ENCODE results near the gene ZNF337. TPM values are rescaled to one million over a fixed set of nuclear protein-coding genes. Genes with fewer than 3 reads are reported as not detected.
"Not testable (repeated sequence)": the region's sequence is repeated elsewhere in the genome, so short reads cannot be mapped to it uniquely, and the experiment has no call there.

The ZNF337 gene
- total RNA-seq, 1 donor from 2014 or later: 13.0 TPM

DNA sequence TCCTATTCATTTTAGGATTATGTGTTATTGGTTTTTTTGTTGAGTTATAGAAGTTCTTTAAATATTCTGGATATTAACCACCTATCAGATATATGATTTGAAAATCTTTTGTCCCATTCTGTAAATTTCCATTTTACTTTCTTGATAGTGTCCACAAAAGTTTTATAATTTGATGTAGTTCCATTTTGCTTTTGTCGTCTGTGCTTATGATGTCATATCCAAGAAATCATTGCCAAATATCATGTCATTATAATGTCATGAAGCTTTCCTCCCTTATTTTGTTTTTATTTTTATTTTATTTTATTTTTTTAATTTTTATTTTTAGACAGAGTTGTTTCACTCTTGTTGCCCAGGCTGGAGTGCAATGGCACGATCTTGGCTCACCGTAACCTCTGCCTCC is 51.8 kb downstream of the ZNF337 start:
- no peak for DNase-seq (ENCODE audit: low read depth)
- no peaks in the 10 kb centered on the region for H3K27me3 ChIP-seq (ENCODE audit: control insufficient read depth, insufficient read depth, low read length)
- no peak for TF ChIP-seq CTCF (IDR thresholded peaks at IDR 0.05; ENCODE audit: insufficient read depth, low read length, poor library complexity, severe bottlenecking)
- no peaks in the 10 kb centered on the region for H3K36me3 ChIP-seq (ENCODE audit: control insufficient read depth, insufficient read depth, low read length)
- no peak overlapping the region for H3K4me3 ChIP-seq (ENCODE audit: low read depth, low read length)

- Histone ChIP-seq H3K36me3 (ENCODE audit: control insufficient read depth, insufficient read depth, low read length) (no peaks in the 10 kb centered on the region), H3K4me3 (ENCODE audit: low read depth, low read length) (no peak overlapping the region), H3K27me3 (ENCODE audit: control insufficient read depth, insufficient read depth, low read length) (no peaks in the 10 kb centered on the region)
- no peak for DNase-seq (ENCODE audit: low read depth)
- TF ChIP-seq CTCF (IDR thresholded peaks at IDR 0.05; ENCODE audit: insufficient read depth, low read length, poor library complexity, severe bottlenecking): no peak
Measured at GRCh38 chr20:25643716-25644115, 52.9 kb downstream of the ZNF337 start.

DNA sequence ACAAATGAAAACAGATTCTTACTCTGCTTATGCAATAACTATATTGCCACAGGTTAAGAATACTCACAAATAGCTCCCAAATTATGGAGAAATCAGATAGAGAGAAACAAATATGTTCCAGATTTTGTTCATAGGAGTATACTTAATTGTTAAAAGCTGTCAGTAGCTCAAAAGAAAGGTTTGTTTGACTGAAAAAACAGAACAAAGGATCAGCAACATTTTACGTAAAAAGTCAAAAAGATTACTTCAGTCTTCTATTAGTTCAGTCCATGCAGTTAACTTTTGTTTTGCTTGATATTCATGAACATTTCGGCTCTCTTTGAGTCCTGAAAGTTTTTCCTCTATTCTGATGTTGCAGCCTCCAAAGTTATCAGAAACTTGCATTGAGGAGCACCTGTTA is 59.4 kb downstream of the ZNF337 start:
- no peak for DNase-seq (ENCODE audit: low read depth)
- Histone ChIP-seq H3K4me3 (ENCODE audit: low read depth, low read length) (no peak overlapping the region), H3K36me3 (ENCODE audit: control insufficient read depth, insufficient read depth, low read length) (no peaks in the 10 kb centered on the region), H3K27me3 (ENCODE audit: control insufficient read depth, insufficient read depth, low read length) (no peaks in the 10 kb centered on the region)
- no peak for TF ChIP-seq CTCF (IDR thresholded peaks at IDR 0.05; ENCODE audit: insufficient read depth, low read length, poor library complexity, severe bottlenecking)

DNA sequence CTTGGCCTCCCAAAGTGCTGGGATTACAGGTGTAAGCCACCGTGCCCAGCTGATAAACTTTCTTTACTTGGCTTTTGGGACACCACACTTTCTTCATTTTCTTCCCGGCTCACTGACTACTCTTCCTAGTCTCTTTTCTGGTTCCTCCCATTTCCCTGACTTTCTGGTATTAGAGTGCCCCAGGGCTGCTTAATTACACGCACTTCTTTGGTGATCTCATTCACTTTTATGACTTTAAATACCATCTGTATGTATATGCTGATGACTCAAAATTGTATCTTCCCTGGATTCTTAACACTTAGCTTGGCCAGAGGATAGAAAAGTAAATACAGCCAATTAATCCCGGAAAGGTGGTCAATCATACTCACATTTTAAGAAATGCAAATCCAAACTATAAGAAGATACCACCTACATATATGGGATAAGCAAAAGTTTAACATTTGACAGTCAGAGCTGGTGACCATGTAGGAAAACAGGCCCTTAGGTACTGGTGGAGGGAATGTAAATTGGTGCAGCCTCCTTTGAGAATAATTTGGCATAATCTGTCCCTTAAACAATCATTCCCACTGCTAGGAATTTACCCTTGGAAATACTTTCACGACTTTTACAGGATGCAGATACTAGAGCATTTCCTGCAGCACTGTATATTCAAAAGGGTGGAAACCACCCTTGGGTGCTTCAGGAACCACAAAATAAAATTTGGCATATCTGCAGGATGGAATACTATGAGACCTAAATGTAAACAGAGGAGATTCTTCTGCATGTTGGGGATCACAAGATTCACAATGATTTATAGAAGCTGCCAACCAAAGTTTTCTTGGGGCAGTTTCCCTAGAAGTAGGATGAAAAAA is 63.5 kb downstream of the ZNF337 start:
- no peak for TF ChIP-seq CTCF (IDR thresholded peaks at IDR 0.05; ENCODE audit: insufficient read depth, low read length, poor library complexity, severe bottlenecking)
- no peak overlapping the region for H3K4me3 ChIP-seq (ENCODE audit: low read depth, low read length)
- H3K27me3 ChIP-seq (ENCODE audit: control insufficient read depth, insufficient read depth, low read length): no peaks in the 10 kb centered on the region
- no peaks in the 10 kb centered on the region for H3K36me3 ChIP-seq (ENCODE audit: control insufficient read depth, insufficient read depth, low read length)
- DNase-seq (ENCODE audit: low read depth): no peak

DNA sequence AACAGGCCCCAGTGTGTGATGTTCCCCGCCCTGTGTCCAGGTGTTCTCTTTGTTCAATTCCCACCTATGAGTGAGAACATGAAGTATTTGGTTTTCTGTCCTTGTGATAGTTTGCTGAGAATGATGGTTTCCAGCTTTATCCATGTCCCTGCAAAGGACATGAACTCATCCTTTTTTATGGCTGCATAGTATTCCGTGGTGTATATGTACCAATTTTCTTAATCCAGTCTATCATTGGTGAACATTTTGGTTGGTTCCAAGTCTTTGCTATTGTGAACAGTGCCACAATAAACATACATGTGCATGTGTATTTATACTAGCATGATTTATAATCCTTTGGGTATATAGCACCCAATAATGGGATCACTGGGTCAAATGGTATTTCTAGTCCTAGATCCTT is 66.0 kb downstream of the ZNF337 start:
- DNase-seq (ENCODE audit: low read depth): not testable (repeated sequence)

DNA sequence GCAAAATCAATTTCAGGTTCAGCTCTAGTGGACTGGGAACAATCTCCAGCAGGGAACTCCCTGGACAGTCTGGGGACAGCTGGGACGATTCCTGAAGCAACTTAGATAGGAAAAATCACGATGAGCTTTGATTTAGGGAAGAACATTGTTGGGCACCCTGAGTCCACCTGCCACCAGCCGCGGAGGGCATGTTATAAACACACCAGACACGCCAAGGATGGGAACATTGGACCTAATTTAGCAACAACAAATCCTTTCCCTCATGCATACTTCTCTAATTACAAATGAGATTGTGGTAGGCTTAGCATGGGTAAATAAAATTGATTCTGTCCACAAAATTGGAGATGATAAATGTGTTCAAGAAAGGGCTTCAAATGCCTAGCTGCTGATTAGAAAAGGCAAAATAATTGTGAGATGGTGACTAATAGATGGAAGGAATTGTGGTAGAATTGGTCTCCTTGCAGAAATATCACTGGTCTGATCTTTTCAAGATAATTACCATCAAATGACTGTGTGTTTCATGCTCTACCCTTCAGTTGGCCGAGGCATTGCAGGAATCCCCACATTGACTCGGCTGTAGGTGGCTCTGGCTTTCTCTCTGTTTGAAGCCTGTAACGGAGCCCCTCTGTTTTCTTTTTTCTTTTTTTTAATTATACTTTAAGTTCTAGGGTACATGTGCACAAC is 66.7 kb downstream of the ZNF337 start:
- H3K4me3 ChIP-seq (ENCODE audit: low read depth, low read length): no peak overlapping the region
- H3K36me3 ChIP-seq (ENCODE audit: control insufficient read depth, insufficient read depth, low read length): no peaks in the 10 kb centered on the region
- no peak for DNase-seq (ENCODE audit: low read depth)
- TF ChIP-seq CTCF (IDR thresholded peaks at IDR 0.05; ENCODE audit: insufficient read depth, low read length, poor library complexity, severe bottlenecking): no peak
- no peaks in the 10 kb centered on the region for H3K27me3 ChIP-seq (ENCODE audit: control insufficient read depth, insufficient read depth, low read length)

More for the DNA sequence above, 66.0 kb downstream of the ZNF337 start:
- not testable (repeated sequence) for H3K4me3 ChIP-seq (ENCODE audit: low read depth, low read length); H3K36me3 ChIP-seq (ENCODE audit: control insufficient read depth, insufficient read depth, low read length); H3K27me3 ChIP-seq (ENCODE audit: control insufficient read depth, insufficient read depth, low read length)

All from kidney epithelial cell (primary cell).